Measurements from ENCODE around the gene ZNF594. TPM values are rescaled to one million over a fixed set of nuclear protein-coding genes. Genes with fewer than 3 reads are reported as not detected.

The ZNF594 gene
- total RNA-seq, 1 experiment from 2014 or later: 12.5 TPM

GRCh38 chr17:5238333-5238732 is 46.7 kb upstream of the ZNF594 start:
- no peaks in the 10 kb centered on the region for H3K79me1 ChIP-seq (ENCODE audit: insufficient read depth, low read depth, low read length, poor library complexity, severe bottlenecking)
- no peaks in the 10 kb centered on the region for H3K23me2 ChIP-seq (ENCODE audit: insufficient read length, low read depth, low read length, poor library complexity, severe bottlenecking)
- WGBS (ENCODE audit: extremely low coverage, insufficient read length, low lambda C conversion rate): no CpG with 5 or more reads among the region's 4 CpGs
- H3K23ac ChIP-seq (ENCODE audit: insufficient read length, low read depth, low read length): no peak overlapping the region
- H3K79me2 ChIP-seq (ENCODE audit: insufficient read depth, low read length): no peaks in the 10 kb centered on the region
- H3K9ac ChIP-seq (ENCODE audit: extremely low read depth, insufficient read length, low read length): no peak overlapping the region
- Mint-ChIP-seq H3K27me3 (ENCODE audit: low read depth) (peaks cover 8% of the 10 kb centered on the region), H3K4me3 (no peak overlapping the region), H3K9me3 (no peaks in the 10 kb centered on the region), H3K27ac (no peak overlapping the region; a peak in 1 of 7 replicates), H3K36me3 (ENCODE audit: insufficient read depth in 1 of 3, low read depth in 3 of 3) (no peaks in the 10 kb centered on the region), H3K4me1 (peaks cover 0 to 5% of the 10 kb centered on the region in 2 experiments; a peak in 1 of 4 replicates)
- no peak overlapping the region for H3K18ac ChIP-seq (ENCODE audit: insufficient read length, low read depth, low read length)
- no peak for DNase-seq
- H4K91ac ChIP-seq (ENCODE audit: insufficient read length, low read depth, low read length): no peak overlapping the region
- no peak overlapping the region for H2BK20ac ChIP-seq (ENCODE audit: low read depth, low read length, poor library complexity, severe bottlenecking)
- no peak overlapping the region for H2AFZ ChIP-seq (ENCODE audit: low read length)
- no peak overlapping the region for H3K4me2 ChIP-seq (ENCODE audit: insufficient read depth, insufficient read length, low read length)
- H2BK12ac ChIP-seq (ENCODE audit: insufficient read length, low read depth, low read length): no peak overlapping the region
- no peaks in the 10 kb centered on the region for H3K9me3 ChIP-seq (ENCODE audit: control insufficient read depth, low read depth, low read length)
- no peak overlapping the region for H4K5ac ChIP-seq (ENCODE audit: insufficient read length, low read depth, low read length)
- no peaks in the 10 kb centered on the region for H3K4me1 ChIP-seq (ENCODE audit: insufficient read depth, low read length)
- H3K14ac ChIP-seq (ENCODE audit: insufficient read depth, low read length): no peak overlapping the region
- no peak overlapping the region for H2BK5ac ChIP-seq (ENCODE audit: insufficient read length, low read length)
- H3T11ph ChIP-seq (ENCODE audit: low read length): no peak overlapping the region
- no peaks in the 10 kb centered on the region for H3K27me3 ChIP-seq (ENCODE audit: insufficient read depth, low read length)
- H2BK120ac ChIP-seq (ENCODE audit: low read depth, low read length, poor library complexity, severe bottlenecking): no peak overlapping the region
- H2BK15ac ChIP-seq (ENCODE audit: low read depth, low read length): no peak overlapping the region
- H4K8ac ChIP-seq (replicated peaks; ENCODE audit: insufficient read length, low read depth, low read length): no peak overlapping the region
- H3K56ac ChIP-seq (ENCODE audit: insufficient read length, low read depth, low read length): no peak overlapping the region
- no peak overlapping the region for H3K4ac ChIP-seq (ENCODE audit: low read depth, low read length)
- TF ChIP-seq, protein P1, sequence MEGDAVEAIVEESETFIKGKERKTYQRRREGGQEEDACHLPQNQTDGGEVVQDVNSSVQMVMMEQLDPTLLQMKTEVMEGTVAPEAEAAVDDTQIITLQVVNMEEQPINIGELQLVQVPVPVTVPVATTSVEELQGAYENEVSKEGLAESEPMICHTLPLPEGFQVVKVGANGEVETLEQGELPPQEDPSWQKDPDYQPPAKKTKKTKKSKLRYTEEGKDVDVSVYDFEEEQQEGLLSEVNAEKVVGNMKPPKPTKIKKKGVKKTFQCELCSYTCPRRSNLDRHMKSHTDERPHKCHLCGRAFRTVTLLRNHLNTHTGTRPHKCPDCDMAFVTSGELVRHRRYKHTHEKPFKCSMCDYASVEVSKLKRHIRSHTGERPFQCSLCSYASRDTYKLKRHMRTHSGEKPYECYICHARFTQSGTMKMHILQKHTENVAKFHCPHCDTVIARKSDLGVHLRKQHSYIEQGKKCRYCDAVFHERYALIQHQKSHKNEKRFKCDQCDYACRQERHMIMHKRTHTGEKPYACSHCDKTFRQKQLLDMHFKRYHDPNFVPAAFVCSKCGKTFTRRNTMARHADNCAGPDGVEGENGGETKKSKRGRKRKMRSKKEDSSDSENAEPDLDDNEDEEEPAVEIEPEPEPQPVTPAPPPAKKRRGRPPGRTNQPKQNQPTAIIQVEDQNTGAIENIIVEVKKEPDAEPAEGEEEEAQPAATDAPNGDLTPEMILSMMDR (conservative IDR thresholded peaks at IDR 0.05): no peak
- no peak overlapping the region for H2AK5ac ChIP-seq (ENCODE audit: insufficient read length, low read length)
- H4K20me1 ChIP-seq (ENCODE audit: control insufficient read depth, insufficient read depth, insufficient read length): no peaks in the 10 kb centered on the region
- no peak overlapping the region for H3K27ac ChIP-seq (ENCODE audit: insufficient read length, low read depth, low read length)

All from H9 (cell line).